ENCODE data around the gene RSPO4.

RSPO4 gene

GRCh38 chr20:967796-968742 is 34.0 kb downstream of the RSPO4 start:
- no peak for DNase-seq

- DNase-seq, result no peak
Measured at GRCh38 chr20:965956-966355, 36.2 kb downstream of the RSPO4 start.

- DNase-seq, result no peak
Measured at GRCh38 chr20:963795-964194, 38.3 kb downstream of the RSPO4 start.

- no peak for DNase-seq
Measured at GRCh38 chr20:962683-963082, 39.4 kb downstream of the RSPO4 start.

- DNase-seq, result no peak
Measured at GRCh38 chr20:962223-962622, 39.9 kb downstream of the RSPO4 start.

GRCh38 chr20:961768-962167 is 40.3 kb downstream of the RSPO4 start:
- no peak for DNase-seq

GRCh38 chr20:959996-960615 is 42.0 kb downstream of the RSPO4 start:
- DNase-seq, result no peak

GRCh38 chr20:958936-959815 is 42.9 kb downstream of the RSPO4 start:
- no peak for DNase-seq

- DNase-seq, result no peak
Measured at GRCh38 chr20:957544-957943, 44.6 kb downstream of the RSPO4 start.

- peak; percentile 20 for DNase-seq
Measured at GRCh38 chr20:956330-956951, 45.7 kb downstream of the RSPO4 start.

- no peak for DNase-seq
Measured at GRCh38 chr20:955656-956055, 46.5 kb downstream of the RSPO4 start.

- DNase-seq, result no peak
Measured at GRCh38 chr20:955111-955510, 47.0 kb downstream of the RSPO4 start.

GRCh38 chr20:953742-954141 is 48.4 kb downstream of the RSPO4 start:
- no peak for DNase-seq

- no peak for DNase-seq
Measured at GRCh38 chr20:952196-952795, 49.8 kb downstream of the RSPO4 start.

- no peak for DNase-seq
Measured at GRCh38 chr20:951384-952169, 50.5 kb downstream of the RSPO4 start.

- DNase-seq, result no peak
Measured at GRCh38 chr20:949717-950116, 52.4 kb downstream of the RSPO4 start.

- no peak for DNase-seq
Measured at GRCh38 chr20:946826-947225, 55.3 kb downstream of the RSPO4 start.

- no peak for DNase-seq
Measured at GRCh38 chr20:945841-946240, 56.3 kb downstream of the RSPO4 start.

GRCh38 chr20:944774-945410 is 57.2 kb downstream of the RSPO4 start:
- no peak for DNase-seq

- no peak for DNase-seq
Measured at GRCh38 chr20:944148-944547, 58.0 kb downstream of the RSPO4 start.

- DNase-seq, result no peak
Measured at GRCh38 chr20:942611-943010, 59.5 kb downstream of the RSPO4 start.
